Muscle layer of colon (tissue), 2 donors: Measurements from ENCODE around the gene IQUB.
"Not testable (repeated sequence)": the region's sequence is repeated elsewhere in the genome, so short reads cannot be mapped to it uniquely, and the experiment has no call there.

Experiments used
- H3K27ac ChIP-seq: one replicate; pipeline ENCODE4 v1.7.0; 2013; ENCODE audit warnings: low read depth, mild to moderate bottlenecking, low read length, moderate library complexity
- H3K27me3 ChIP-seq, 2 donors: one replicate each; pipeline ENCODE4 v1.7.0; 2013; ENCODE audit warnings: low read length in 2 of 2, mild to moderate bottlenecking in 2 of 2; ENCODE audit not compliant: insufficient read depth in 2 of 2, control insufficient read depth in 1 of 2
- H3K36me3 ChIP-seq: one replicate; pipeline ENCODE4 v1.7.0; 2013; ENCODE audit warnings: mild to moderate bottlenecking, low read length; ENCODE audit not compliant: insufficient read depth
- H3K4me1 ChIP-seq: one replicate; pipeline ENCODE4 v1.7.0; 2013; ENCODE audit warnings: mild to moderate bottlenecking, low read length; ENCODE audit not compliant: insufficient read depth
- H3K4me3 ChIP-seq, 2 donors: one replicate each; pipeline ENCODE4 v1.7.0; 2013; ENCODE audit warnings: low read length in 2 of 2, low read depth in 1 of 2, mild to moderate bottlenecking in 1 of 2, moderate library complexity in 1 of 2
- H3K9ac ChIP-seq: one replicate; pipeline ENCODE4 v1.7.0; 2013; ENCODE audit warnings: low read length
- H3K9me3 ChIP-seq: one replicate; pipeline ENCODE4 v1.7.0; 2013; ENCODE audit warnings: mild to moderate bottlenecking, low read length
- donor health status: abdominal sarcoma.
- donor health status: Adenocarcinoma of cecum.

Gene IQUB

DNA sequence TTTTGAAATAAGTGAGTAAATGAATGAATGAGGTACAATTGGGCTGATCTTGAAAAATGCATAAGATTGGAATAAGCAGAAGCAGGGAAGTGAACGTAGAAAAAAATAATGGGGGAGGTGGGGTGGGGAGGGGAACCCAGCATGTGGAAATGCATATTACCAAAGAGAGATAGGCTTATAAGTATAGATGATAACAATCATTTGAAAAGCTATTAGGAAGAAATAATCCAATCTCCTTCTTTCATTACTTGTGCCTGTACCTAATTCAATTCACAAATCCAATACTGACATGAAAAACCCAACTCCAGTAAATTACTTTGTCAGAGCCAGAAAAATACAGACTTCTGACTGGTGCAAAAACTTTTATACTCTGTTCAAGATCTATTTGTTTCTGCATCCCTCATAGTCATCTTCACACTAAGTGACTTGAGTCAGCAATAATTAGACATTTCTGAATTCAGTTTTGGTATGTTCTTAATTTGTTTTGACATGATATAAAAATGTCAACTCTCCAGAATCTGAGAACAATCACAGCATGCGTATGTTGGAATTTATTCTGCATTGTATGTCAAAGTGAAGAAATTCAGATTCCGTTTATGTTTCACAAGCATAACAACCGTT is 99.2 kb downstream of the IQUB start:
- no peaks in the 10 kb centered on the region for H3K4me1 ChIP-seq
- no peaks in the 10 kb centered on the region for H3K27me3 ChIP-seq
- H3K36me3 ChIP-seq, result no peaks in the 10 kb centered on the region
- no peaks in the 10 kb centered on the region for H3K9me3 ChIP-seq
- no peak overlapping the region for H3K27ac ChIP-seq
- no peak overlapping the region for H3K4me3 ChIP-seq
- H3K9ac ChIP-seq, result no peak overlapping the region

DNA sequence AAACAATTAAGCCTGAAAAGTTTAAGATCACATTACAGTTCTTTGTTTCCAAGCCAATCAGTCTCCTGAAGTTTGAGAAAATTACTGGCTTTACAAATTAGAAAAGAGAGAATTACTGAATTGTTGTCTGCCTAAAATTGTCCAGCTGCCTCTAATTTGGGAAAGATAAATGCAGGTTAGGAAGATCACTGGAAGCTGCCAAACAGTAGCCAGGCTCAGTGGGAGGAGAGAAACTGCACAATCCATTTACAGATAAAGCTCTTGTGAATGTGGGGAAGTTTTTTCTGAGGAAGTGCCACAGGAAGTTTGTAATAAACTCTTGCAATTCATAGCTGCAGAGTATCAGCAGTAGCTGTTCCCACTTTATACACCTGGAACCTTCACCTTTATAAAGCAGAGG is 100.7 kb downstream of the IQUB start:
- Histone ChIP-seq H3K27me3 (no peaks in the 10 kb centered on the region), H3K27ac (no peak overlapping the region), H3K36me3 (no peaks in the 10 kb centered on the region), H3K4me3 (no peak overlapping the region), H3K9me3 (no peaks in the 10 kb centered on the region), H3K9ac (no peak overlapping the region), H3K4me1 (no peaks in the 10 kb centered on the region)

- Histone ChIP-seq H3K27ac (no peak overlapping the region), H3K9ac (no peak overlapping the region), H3K9me3 (no peaks in the 10 kb centered on the region), H3K4me3 (no peak overlapping the region), H3K4me1 (no peaks in the 10 kb centered on the region), H3K36me3 (no peaks in the 10 kb centered on the region), H3K27me3 (no peaks in the 10 kb centered on the region)
These were observed 101.8 kb downstream of the IQUB start for GRCh38 chr7:123432601-123433000.

GRCh38 chr7:123431075-123431614 is 103.2 kb downstream of the IQUB start:
- H3K4me3 ChIP-seq, result no peak overlapping the region
- no peaks in the 10 kb centered on the region for H3K27me3 ChIP-seq
- H3K9me3 ChIP-seq, result no peaks in the 10 kb centered on the region
- H3K4me1 ChIP-seq, result no peaks in the 10 kb centered on the region
- H3K27ac ChIP-seq, result no peak overlapping the region
- no peaks in the 10 kb centered on the region for H3K36me3 ChIP-seq
- no peak overlapping the region for H3K9ac ChIP-seq

- no peaks in the 10 kb centered on the region for H3K27me3 ChIP-seq
- H3K4me1 ChIP-seq, result no peaks in the 10 kb centered on the region
- H3K36me3 ChIP-seq, result no peaks in the 10 kb centered on the region
- no peak overlapping the region for H3K4me3 ChIP-seq
- no peak overlapping the region for H3K27ac ChIP-seq
- H3K9ac ChIP-seq, result no peak overlapping the region
- peaks cover 6% of the 10 kb centered on the region for H3K9me3 ChIP-seq
These were observed 109.1 kb downstream of the IQUB start for GRCh38 chr7:123425246-123425645.

DNA sequence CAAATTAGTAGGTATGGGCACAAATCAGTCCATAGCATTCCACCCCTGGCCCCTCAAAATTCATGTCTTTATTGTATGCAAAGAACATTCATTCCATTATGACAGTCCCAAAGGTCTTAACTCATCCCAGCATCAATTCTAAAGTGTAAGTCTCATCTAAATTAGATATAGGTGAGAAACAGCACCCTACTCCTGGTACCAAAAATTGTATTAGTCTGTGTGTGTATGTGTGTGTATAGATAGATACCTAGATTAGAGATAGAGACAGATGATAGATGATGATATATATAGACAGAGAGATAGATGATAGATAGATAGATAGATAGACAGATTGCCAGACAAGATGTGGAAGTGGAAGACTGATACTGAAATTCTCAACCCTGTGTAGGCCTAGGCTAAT is 109.9 kb downstream of the IQUB start:
- no peak overlapping the region for H3K9ac ChIP-seq
- peaks cover 6% of the 10 kb centered on the region for H3K9me3 ChIP-seq
- H3K27me3 ChIP-seq, result no peaks in the 10 kb centered on the region
- no peaks in the 10 kb centered on the region for H3K4me1 ChIP-seq
- H3K36me3 ChIP-seq, result no peaks in the 10 kb centered on the region
- H3K27ac ChIP-seq, result no peak overlapping the region
- H3K4me3 ChIP-seq, result no peak overlapping the region

GRCh38 chr7:123423622-123424021 is 110.8 kb downstream of the IQUB start:
- no peaks in the 10 kb centered on the region for H3K27me3 ChIP-seq
- H3K4me3 ChIP-seq, result no peak overlapping the region
- peaks cover 6% of the 10 kb centered on the region for H3K9me3 ChIP-seq
- H3K9ac ChIP-seq, result no peak overlapping the region
- no peak overlapping the region for H3K27ac ChIP-seq
- H3K4me1 ChIP-seq, result no peaks in the 10 kb centered on the region
- H3K36me3 ChIP-seq, result no peaks in the 10 kb centered on the region

DNA sequence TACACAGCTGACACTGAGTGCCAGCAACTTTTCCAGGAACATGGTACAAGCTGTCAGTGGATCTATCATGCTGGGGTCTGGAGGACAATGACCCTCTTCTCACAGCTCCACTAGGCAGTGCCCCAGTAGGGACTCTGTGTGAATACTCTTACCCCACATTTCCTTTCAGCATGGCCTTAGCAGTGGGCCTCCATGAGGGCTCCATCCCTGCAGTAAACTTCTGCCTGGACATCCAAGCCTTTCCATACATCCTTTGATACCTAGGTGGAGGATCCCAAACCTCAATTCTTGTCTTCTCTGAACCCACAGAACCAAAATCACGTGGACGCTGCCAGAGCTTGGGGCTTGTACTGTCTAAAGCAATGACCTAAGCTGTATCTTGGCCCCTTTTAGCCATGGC is 116.8 kb downstream of the IQUB start:
- no peaks in the 10 kb centered on the region for H3K27me3 ChIP-seq
- no peaks in the 10 kb centered on the region for H3K4me1 ChIP-seq
- no peaks in the 10 kb centered on the region for H3K36me3 ChIP-seq
- H3K4me3 ChIP-seq, result no peak overlapping the region
- H3K9me3 ChIP-seq, result no peaks in the 10 kb centered on the region
- no peak overlapping the region for H3K9ac ChIP-seq
- no peak overlapping the region for H3K27ac ChIP-seq

- H3K4me3 ChIP-seq, result no peak overlapping the region
- no peak overlapping the region for H3K27ac ChIP-seq
- no peaks in the 10 kb centered on the region for H3K9me3 ChIP-seq
- no peaks in the 10 kb centered on the region for H3K27me3 ChIP-seq
- H3K36me3 ChIP-seq, result no peaks in the 10 kb centered on the region
- H3K9ac ChIP-seq, result no peak overlapping the region
- H3K4me1 ChIP-seq, result peaks cover 5% of the 10 kb centered on the region
These were observed 118.8 kb downstream of the IQUB start for GRCh38 chr7:123415625-123416024.

DNA sequence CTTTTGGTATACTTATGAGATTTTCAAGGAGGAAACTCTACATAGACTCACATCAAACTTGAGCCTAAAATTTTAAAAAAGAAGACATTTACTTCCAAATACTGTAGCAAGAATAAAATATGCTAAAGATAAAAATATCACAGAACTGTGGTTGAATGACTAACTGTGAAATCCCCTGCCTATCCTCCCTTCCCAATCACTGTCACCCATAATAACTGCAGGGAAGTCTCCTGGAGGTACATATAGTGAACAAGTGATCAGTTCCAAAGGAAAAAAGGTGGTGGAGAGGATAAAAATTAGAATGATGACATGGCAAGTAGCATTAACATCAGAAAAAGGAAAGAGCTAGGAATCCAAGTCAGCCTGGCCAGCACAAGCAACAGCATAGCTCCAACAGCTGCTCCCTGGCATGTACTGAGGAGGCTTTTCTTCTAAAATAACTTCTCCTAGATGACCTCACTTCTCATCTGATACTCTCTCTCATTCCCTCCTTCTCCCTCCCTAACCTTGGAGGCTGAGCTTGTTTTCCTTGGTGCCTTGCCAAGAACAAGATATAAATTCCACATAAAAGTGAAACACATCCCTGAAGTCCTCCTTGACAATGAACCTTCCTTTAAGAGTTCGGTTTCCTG is 124.0 kb downstream of the IQUB start:
- H3K27ac ChIP-seq, result no peak overlapping the region

DNA sequence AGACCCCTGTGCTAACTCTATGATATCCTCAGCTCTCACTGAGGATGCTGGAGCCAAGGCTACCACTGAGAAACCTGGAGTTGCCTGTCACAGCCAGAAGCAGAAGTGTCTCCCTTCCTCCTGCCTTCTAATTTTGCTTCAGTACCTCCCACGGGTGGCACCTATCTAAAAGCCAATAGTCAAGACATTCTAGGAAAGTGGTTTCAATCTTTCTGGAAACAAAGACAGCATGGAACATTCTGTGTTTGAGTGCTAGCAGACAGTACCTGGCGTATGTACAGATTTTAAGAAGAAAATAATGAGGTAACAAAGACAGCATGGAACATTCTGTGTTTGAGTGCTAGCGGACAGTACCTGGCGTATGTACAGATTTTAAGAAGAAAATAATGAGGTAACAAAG is 126.4 kb downstream of the IQUB start:
- H3K9me3 ChIP-seq, H3K27me3 ChIP-seq, H3K27ac ChIP-seq, H3K36me3 ChIP-seq, H3K4me3 ChIP-seq, H3K9ac ChIP-seq: not testable (repeated sequence)
- peaks cover 14% of the 10 kb centered on the region for H3K4me1 ChIP-seq

More for the DNA sequence above, 124.0 kb downstream of the IQUB start:
- Histone ChIP-seq H3K36me3 (no peaks in the 10 kb centered on the region), H3K9ac (no peak overlapping the region), H3K4me3 (no peak overlapping the region), H3K4me1 (peaks cover 14% of the 10 kb centered on the region), H3K9me3 (no peaks in the 10 kb centered on the region), H3K27me3 (no peaks in the 10 kb centered on the region)
